PC-9 (cell line): ENCODE measurements around the gene MPC1.

Source experiments
- EZH2 ChIP-seq: fragments of 200-600 bp; sonication (generic); IDR thresholded peaks from 2 replicates; pipeline ENCODE4 v1.8.0; 2017; ENCODE audit warnings: antibody characterized with exemption, low read depth
- TF ChIP-seq, protein P1 (sequence below): fragments of 200-600 bp; sonication (generic); conservative IDR thresholded peaks from 2 replicates; pipeline ENCODE4 v1.6.1; 2017; ENCODE audit warnings: mixed run types, antibody characterized with exemption, mild to moderate bottlenecking, moderate library complexity

DNA sequence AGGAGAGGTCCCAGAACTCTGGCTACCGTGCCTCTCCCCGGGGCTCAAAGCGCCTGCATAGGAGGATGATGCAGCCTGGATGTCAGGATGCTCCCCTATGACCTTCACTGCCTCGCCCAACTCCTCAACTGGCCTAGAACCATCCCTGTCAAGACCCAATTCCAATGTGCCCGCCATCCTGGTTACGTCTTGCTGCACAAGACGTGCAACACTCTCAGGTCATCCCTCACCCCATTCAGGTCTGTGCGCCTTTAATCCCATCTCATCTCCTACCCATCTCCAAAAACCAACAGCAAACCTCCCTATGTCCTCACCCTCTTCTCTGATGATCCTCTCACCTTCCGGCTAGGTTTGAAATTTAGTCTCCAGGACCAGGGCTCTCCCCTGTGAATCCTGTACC lies 43.9 kb downstream of the MPC1 start:
- no peak for TF ChIP-seq EZH2
- TF ChIP-seq, protein P1, sequence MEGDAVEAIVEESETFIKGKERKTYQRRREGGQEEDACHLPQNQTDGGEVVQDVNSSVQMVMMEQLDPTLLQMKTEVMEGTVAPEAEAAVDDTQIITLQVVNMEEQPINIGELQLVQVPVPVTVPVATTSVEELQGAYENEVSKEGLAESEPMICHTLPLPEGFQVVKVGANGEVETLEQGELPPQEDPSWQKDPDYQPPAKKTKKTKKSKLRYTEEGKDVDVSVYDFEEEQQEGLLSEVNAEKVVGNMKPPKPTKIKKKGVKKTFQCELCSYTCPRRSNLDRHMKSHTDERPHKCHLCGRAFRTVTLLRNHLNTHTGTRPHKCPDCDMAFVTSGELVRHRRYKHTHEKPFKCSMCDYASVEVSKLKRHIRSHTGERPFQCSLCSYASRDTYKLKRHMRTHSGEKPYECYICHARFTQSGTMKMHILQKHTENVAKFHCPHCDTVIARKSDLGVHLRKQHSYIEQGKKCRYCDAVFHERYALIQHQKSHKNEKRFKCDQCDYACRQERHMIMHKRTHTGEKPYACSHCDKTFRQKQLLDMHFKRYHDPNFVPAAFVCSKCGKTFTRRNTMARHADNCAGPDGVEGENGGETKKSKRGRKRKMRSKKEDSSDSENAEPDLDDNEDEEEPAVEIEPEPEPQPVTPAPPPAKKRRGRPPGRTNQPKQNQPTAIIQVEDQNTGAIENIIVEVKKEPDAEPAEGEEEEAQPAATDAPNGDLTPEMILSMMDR = no peak
